Esophagus muscularis mucosa (tissue), 4 donors: ENCODE data around the gene MOB3B. TPM values are rescaled to one million over a fixed set of nuclear protein-coding genes. Genes with fewer than 3 reads are reported as not detected.

Experiments used
- DNase-seq: peaks from one replicate; pipeline ENCODE4 v3.0.0-alpha.2; 2017; ENCODE audit errors: extremely low spot score
- H3K27ac ChIP-seq, 4 donors: fragments of 200-600 bp; sonication (generic); replicated peaks in 1 of 4; 1 replicate in 3 of 4; 2 replicates in 1 of 4; pipeline ENCODE4 v1.5.1; 2016 to 2019; ENCODE audit warnings: mild to moderate bottlenecking in 1 of 4
- H3K27me3 ChIP-seq, 4 donors: fragments of 200-600 bp; sonication (generic); one replicate each; pipeline versions ENCODE4 v1.5.1 to v1.6.0; 2016 to 2019
- H3K36me3 ChIP-seq, 4 donors: fragments of 200-600 bp; sonication (generic); one replicate each; pipeline ENCODE4 v1.5.1; 2016 to 2019
- H3K4me1 ChIP-seq, 4 donors: fragments of 200-600 bp; sonication (generic); one replicate each; pipeline ENCODE4 v1.5.1; 2016 to 2019
- H3K4me3 ChIP-seq, 4 donors: fragments of 200-600 bp; sonication (generic); 1 replicate in 2 of 4; 2 replicates in 2 of 4; pipeline ENCODE4 v1.5.1; 2016 to 2019; ENCODE audit warnings: mild to moderate bottlenecking in 4 of 4, moderate library complexity in 1 of 4
- H3K9me3 ChIP-seq, 4 donors: fragments of 200-600 bp; sonication (generic); 1 replicate in 3 of 4; 2 replicates in 1 of 4; pipeline ENCODE4 v1.5.1; 2016 to 2019
- CTCF ChIP-seq, 3 experiments: fragments of 200-600 bp in 2 of 3; fragments of 450-650 bp in 1 of 3; sonication (generic) in 2 of 3; IDR thresholded peaks; one replicate each; pipeline ENCODE4 v1.5.1; 2017 to 2019; ENCODE audit warnings: antibody characterized with exemption in 3 of 3, mild to moderate bottlenecking in 2 of 3, moderate library complexity in 1 of 3
- EP300 ChIP-seq: sonication (generic); formaldehyde crosslinking; IDR thresholded peaks from one replicate; pipeline ENCODE4 v1.6.1; 2017; ENCODE audit warnings: antibody characterized with exemption
- POLR2A ChIP-seq: fragments of 450-650 bp; IDR thresholded peaks from one replicate; pipeline ENCODE4 v1.6.1; 2017; ENCODE audit warnings: antibody characterized with exemption, moderate library complexity, mild to moderate bottlenecking, low read depth
- POLR2AphosphoS5 ChIP-seq, 2 donors: sonication (generic); formaldehyde crosslinking; IDR thresholded peaks; one replicate each; pipeline ENCODE4 v1.6.1; 2017; ENCODE audit warnings: antibody characterized with exemption in 2 of 2
- WGBS: methylation state at CpG from one replicate; pipeline ENCODE4 v1.1.5; 2018; 5-methylcytosine and 5-hydroxymethylcytosine counted together
- intact Hi-C: fragments of 100-400 bp; cut with DNase I; formaldehyde crosslinking; loops from one replicate; pipeline ENCODE4 v1.15.1; 2023
- total RNA-seq, 4 donors: library from RNA; depleted of rRNA; stranded (reverse); fragments of >200 nt; gene quantifications; one replicate each; pipeline versions ENCODE4 v1.1.0 to v1.2.1, GENCODE V29; 2016

Gene MOB3B
- total RNA-seq, 4 donors from 2014 or later: 7.6 to 11.6 (median 9.5) TPM

- no peaks in the 10 kb centered on the region for H3K36me3 ChIP-seq
- H3K9me3 ChIP-seq: no peaks in the 10 kb centered on the region
- peaks cover 0 to 3% (median 0%) of the 10 kb centered on the region in 4 donors for H3K27me3 ChIP-seq
- TF ChIP-seq POLR2A (no peak), CTCF (IDR thresholded peaks at IDR 0.05) (no peak), POLR2AphosphoS5 (IDR thresholded peaks at IDR 0.05) (no peak), EP300 (no peak)
- intact Hi-C loops: loop anchor here (10.0 kb wide), 1 partner anchor 54 kb away; the partner anchor contains the start of genes IFNK and MOB3B
- WGBS: 97% methylated on average over 6 of the region's 6 CpGs
- no peak overlapping the region for H3K4me3 ChIP-seq
- H3K27ac ChIP-seq: no peak overlapping the region
- no peak for DNase-seq
- H3K4me1 ChIP-seq: peaks cover 12 to 49% (median 44%) of the 10 kb centered on the region in 4 donors
These were observed 59.2 kb downstream of the MOB3B start for GRCh38 chr9:27470291-27470856.

- no peak for TF ChIP-seq POLR2A
- no peak for TF ChIP-seq CTCF (IDR thresholded peaks at IDR 0.05)
- TF ChIP-seq EP300: no peak
- H3K4me1 ChIP-seq: peaks cover 12 to 49% (median 44%) of the 10 kb centered on the region in 4 donors
- no peak overlapping the region for H3K4me3 ChIP-seq
- peaks cover 0 to 3% (median 0%) of the 10 kb centered on the region in 4 donors for H3K27me3 ChIP-seq
- no peaks in the 10 kb centered on the region for H3K36me3 ChIP-seq
- 75% methylated on average over 3 of the region's 3 CpGs for WGBS
- H3K9me3 ChIP-seq: no peaks in the 10 kb centered on the region
- no peak for DNase-seq
- intact Hi-C loops: no loop called here
- no peak overlapping the region for H3K27ac ChIP-seq
These were observed 60.1 kb downstream of the MOB3B start for GRCh38 chr9:27469550-27469949.

GRCh38 chr9:27468462-27469110 lies 61.0 kb downstream of the MOB3B start:
- intact Hi-C loops: no loop called here
- WGBS: 80% methylated on average over 5 of the region's 5 CpGs
- no peak overlapping the region for H3K27ac ChIP-seq

DNA sequence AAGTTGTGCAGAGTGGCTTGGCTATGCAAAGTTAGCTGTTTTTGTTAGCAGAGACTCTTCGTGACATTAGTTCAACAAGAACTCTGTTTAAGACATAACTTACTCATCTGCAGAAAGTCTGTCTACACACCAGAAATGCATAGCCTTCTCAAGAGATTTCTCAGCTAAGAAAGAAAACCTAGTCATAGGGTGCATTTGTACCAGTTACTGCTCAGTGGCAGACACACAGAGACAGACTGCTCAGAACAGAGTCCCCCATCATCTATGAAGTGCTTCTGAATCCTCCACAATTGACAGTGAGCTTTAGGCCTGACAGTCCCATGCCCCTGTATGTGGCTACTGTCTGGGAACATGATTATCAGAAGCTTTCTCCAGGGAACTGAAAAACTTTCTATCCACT lies 61.6 kb downstream of the MOB3B start:
- H3K4me1 ChIP-seq: peaks cover 5 to 38% (median 35%) of the 10 kb centered on the region in 4 donors
- peaks cover 0 to 3% (median 0%) of the 10 kb centered on the region in 4 donors for H3K27me3 ChIP-seq
- 100% methylated on average over 1 of the region's 1 CpG for WGBS
- no peak overlapping the region for H3K27ac ChIP-seq
- intact Hi-C loops: no loop called here
- DNase-seq: no peak
- no peaks in the 10 kb centered on the region for H3K9me3 ChIP-seq
- TF ChIP-seq POLR2AphosphoS5 (IDR thresholded peaks at IDR 0.05) (no peak), EP300 (no peak), CTCF (IDR thresholded peaks at IDR 0.05) (no peak), POLR2A (no peak)
- no peaks in the 10 kb centered on the region for H3K36me3 ChIP-seq
- no peak overlapping the region for H3K4me3 ChIP-seq

More at GRCh38 chr9:27468462-27469110, 61.0 kb downstream of the MOB3B start:
- Histone ChIP-seq H3K4me3 (no peak overlapping the region), H3K4me1 (peaks cover 10 to 44% (median 41%) of the 10 kb centered on the region in 4 donors), H3K9me3 (no peaks in the 10 kb centered on the region), H3K27me3 (peaks cover 0 to 3% (median 0%) of the 10 kb centered on the region in 4 donors), H3K36me3 (no peaks in the 10 kb centered on the region)
- DNase-seq: no peak
- no peak for TF ChIP-seq POLR2AphosphoS5 (IDR thresholded peaks at IDR 0.05)
- TF ChIP-seq EP300: no peak
- TF ChIP-seq POLR2A: no peak
- TF ChIP-seq CTCF (IDR thresholded peaks at IDR 0.05): no peak
